Gastroesophageal sphincter (tissue), 3 donors: ENCODE results near the gene TMEM164.

Source experiments
- EP300 ChIP-seq: sonication (generic); formaldehyde crosslinking; IDR thresholded peaks from one replicate; pipeline ENCODE4 v1.6.1; 2017; ENCODE audit warnings: antibody characterized with exemption, mild to moderate bottlenecking
- POLR2A ChIP-seq, 2 donors: fragments of 450-650 bp; IDR thresholded peaks; one replicate each; pipeline ENCODE4 v1.6.1; 2017; ENCODE audit warnings: antibody characterized with exemption in 2 of 2, mild to moderate bottlenecking in 2 of 2, moderate library complexity in 1 of 2
- POLR2AphosphoS5 ChIP-seq: sonication (generic); formaldehyde crosslinking; IDR thresholded peaks from one replicate; pipeline ENCODE4 v1.6.1; 2017; ENCODE audit warnings: antibody characterized with exemption
- TF ChIP-seq, protein P1 (sequence below), 4 experiments: fragments of 200-600 bp in 2 of 4; fragments of 450-650 bp in 2 of 4; sonication (generic) in 1 of 4; IDR thresholded peaks; one replicate each; pipeline ENCODE4 v1.5.1; 2017 to 2019; ENCODE audit warnings: antibody characterized with exemption in 4 of 4, mild to moderate bottlenecking in 2 of 4, moderate library complexity in 2 of 4

DNA sequence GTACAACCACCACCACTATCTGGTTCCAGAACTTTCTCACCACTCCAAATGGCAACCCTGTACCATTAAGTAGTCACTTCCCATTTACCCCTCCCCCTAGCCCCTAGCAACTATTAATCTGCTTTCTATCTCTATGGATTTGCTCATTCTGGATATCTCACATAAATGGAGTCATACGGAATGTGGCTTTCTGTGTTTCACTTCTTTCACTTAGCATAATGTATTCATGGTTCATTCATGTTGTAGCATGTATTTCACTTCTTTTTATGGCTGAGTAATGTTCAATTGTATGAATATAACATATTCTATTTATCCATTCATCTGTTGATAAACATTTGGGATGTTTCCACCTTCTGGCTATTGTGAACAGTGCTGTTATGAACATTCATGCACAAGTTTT lies 210.3 kb downstream of the TMEM164 start:
- TF ChIP-seq POLR2AphosphoS5 (no peak), POLR2A (IDR thresholded peaks at IDR 0.05) (no peak), EP300 (no peak)
- TF ChIP-seq, protein P1, sequence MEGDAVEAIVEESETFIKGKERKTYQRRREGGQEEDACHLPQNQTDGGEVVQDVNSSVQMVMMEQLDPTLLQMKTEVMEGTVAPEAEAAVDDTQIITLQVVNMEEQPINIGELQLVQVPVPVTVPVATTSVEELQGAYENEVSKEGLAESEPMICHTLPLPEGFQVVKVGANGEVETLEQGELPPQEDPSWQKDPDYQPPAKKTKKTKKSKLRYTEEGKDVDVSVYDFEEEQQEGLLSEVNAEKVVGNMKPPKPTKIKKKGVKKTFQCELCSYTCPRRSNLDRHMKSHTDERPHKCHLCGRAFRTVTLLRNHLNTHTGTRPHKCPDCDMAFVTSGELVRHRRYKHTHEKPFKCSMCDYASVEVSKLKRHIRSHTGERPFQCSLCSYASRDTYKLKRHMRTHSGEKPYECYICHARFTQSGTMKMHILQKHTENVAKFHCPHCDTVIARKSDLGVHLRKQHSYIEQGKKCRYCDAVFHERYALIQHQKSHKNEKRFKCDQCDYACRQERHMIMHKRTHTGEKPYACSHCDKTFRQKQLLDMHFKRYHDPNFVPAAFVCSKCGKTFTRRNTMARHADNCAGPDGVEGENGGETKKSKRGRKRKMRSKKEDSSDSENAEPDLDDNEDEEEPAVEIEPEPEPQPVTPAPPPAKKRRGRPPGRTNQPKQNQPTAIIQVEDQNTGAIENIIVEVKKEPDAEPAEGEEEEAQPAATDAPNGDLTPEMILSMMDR (IDR thresholded peaks at IDR 0.05) = no peak
